Upper lobe of right lung (tissue), 1 donor: ENCODE results near the gene GPR4. TPM values are rescaled to one million over a fixed set of nuclear protein-coding genes. Genes with fewer than 3 reads are reported as not detected.
A peak's percentile ranks its signal among the peaks of the same experiment; 100 is the strongest.
"Not testable (repeated sequence)": the region's sequence is repeated elsewhere in the genome, so short reads cannot be mapped to it uniquely, and the experiment has no call there.

Source experiments
- ATAC-seq: fragments of 200-7000 bp; cut with Tn5 transposase; one replicate; pipeline ENCODE4 v1.9.1; 2020; ENCODE audit warnings: mild to moderate bottlenecking, moderate library complexity
- DNase-seq: peaks from one replicate; pipeline ENCODE4 v3.0.0-alpha.2; 2020
- H3K27ac ChIP-seq: fragments of 200-600 bp; one replicate; pipeline ENCODE4 v1.8.0; 2022
- H3K27me3 ChIP-seq: fragments of 200-600 bp; one replicate; pipeline ENCODE4 v1.8.0; 2022; ENCODE audit warnings: mild to moderate bottlenecking
- H3K36me3 ChIP-seq: fragments of 200-600 bp; one replicate; pipeline ENCODE4 v1.8.0; 2022
- H3K4me1 ChIP-seq: fragments of 200-600 bp; one replicate; pipeline ENCODE4 v1.8.0; 2022
- H3K4me3 ChIP-seq: fragments of 200-600 bp; one replicate; pipeline ENCODE4 v1.8.0; 2022; ENCODE audit warnings: mild to moderate bottlenecking
- H3K9me3 ChIP-seq: fragments of 200-600 bp; one replicate; pipeline ENCODE4 v1.8.0; 2022
- CTCF ChIP-seq: fragments of 200-600 bp; IDR thresholded peaks from one replicate; pipeline ENCODE4 v1.8.0; 2022; ENCODE audit warnings: antibody characterized with exemption
- intact Hi-C: fragments of 100-400 bp; cut with DNase I; formaldehyde crosslinking; loops from one replicate; pipeline ENCODE4 v1.11.0; 2022
- total RNA-seq: library from RNA; stranded (reverse); fragmentation: NEBNext Ultra II Directional; extraction: Animal tissue kit (Norgen Biotek cat#: 25700); gene quantifications from one replicate; pipeline ENCODE4 v1.2.1, GENCODE V29; 2021
- donor health status: DM: no; HTN: yes; CAD: no; lungs with severe emphysema.

Gene GPR4
- total RNA-seq, 1 donor from 2014 or later = 18.5 TPM

- ATAC-seq (no peak), DNase-seq (no peak)
- no peaks in the 10 kb centered on the region for H3K27me3 ChIP-seq
- H3K9me3 ChIP-seq = no peaks in the 10 kb centered on the region
- H3K36me3 ChIP-seq = peaks cover 62% of the 10 kb centered on the region
- H3K4me3 ChIP-seq = no peak overlapping the region
- no peak overlapping the region for H3K27ac ChIP-seq
- H3K4me1 ChIP-seq = peaks cover 5% of the 10 kb centered on the region
- intact Hi-C loops = no loop called here
- no peak for TF ChIP-seq CTCF
Observed at GRCh38 chr19:45616704-45617017, 14.6 kb upstream of the GPR4 start.

- Histone ChIP-seq H3K27me3 (no peaks in the 10 kb centered on the region), H3K9me3 (no peaks in the 10 kb centered on the region), H3K4me1 (peaks cover 5% of the 10 kb centered on the region), H3K27ac (no peak overlapping the region), H3K4me3 (no peak overlapping the region), H3K36me3 (peaks cover 67% of the 10 kb centered on the region)
- ATAC-seq (peak; percentile 92), DNase-seq (peak; percentile 83)
- TF ChIP-seq CTCF = no peak
- intact Hi-C loops = no loop called here
Observed at GRCh38 chr19:45615795-45616703, 14.0 kb upstream of the GPR4 start.

GRCh38 chr19:45615056-45615455, 13.0 kb upstream of the GPR4 start:
- Histone ChIP-seq H3K36me3 (peaks cover 70% of the 10 kb centered on the region), H3K27ac (peak overlapping the region; percentile 8)
- H3K27me3 ChIP-seq, H3K4me3 ChIP-seq, H3K9me3 ChIP-seq, H3K4me1 ChIP-seq, intact Hi-C loops, DNase-seq, ATAC-seq: not testable (repeated sequence)

DNA sequence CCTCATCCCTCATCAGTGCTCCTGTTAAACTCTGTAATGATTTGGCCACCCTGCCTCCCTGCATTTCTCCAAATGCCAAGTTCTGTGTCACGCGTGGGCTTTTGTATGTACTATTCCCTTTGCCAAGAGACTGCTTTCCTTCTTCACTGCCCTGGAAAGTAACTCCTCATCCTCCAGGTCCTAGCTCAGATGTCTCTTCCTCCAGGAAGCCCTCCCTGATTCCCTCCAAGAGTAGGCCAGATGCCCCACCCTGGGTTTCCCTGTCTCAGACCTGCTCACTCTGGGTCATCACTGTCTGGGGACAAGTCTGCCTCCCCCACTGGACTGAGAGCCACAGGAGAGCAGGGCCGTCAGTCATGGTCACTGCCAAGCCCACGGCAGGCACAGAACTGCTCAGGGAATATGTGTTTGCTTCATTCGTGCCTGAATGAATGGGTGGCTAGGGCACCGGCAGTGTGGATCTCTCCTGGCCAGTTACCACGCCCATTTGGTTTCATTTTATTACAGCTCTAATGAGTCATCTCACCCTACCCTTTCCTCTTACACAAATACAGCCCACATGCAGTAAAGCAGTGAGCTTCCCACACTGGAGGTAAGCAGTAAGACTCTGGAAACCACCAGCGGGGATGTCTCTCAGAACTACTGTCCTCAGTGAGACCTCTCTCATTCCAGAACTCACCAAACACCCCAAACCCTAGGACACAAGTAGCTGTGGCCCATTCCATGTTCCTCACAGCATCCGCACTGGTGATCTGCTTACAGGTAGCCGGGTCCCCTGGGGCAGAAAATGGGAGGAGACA, 12.1 kb upstream of the GPR4 start:
- intact Hi-C loops = no loop called here
- no peak for TF ChIP-seq CTCF
- Histone ChIP-seq H3K36me3 (peaks cover 61% of the 10 kb centered on the region), H3K27me3 (no peaks in the 10 kb centered on the region), H3K4me3 (no peak overlapping the region), H3K4me1 (peaks cover 5% of the 10 kb centered on the region), H3K9me3 (no peaks in the 10 kb centered on the region), H3K27ac (peak overlapping the region; percentile 8)
- no peak for DNase-seq
- peak; percentile 75 for ATAC-seq

DNA sequence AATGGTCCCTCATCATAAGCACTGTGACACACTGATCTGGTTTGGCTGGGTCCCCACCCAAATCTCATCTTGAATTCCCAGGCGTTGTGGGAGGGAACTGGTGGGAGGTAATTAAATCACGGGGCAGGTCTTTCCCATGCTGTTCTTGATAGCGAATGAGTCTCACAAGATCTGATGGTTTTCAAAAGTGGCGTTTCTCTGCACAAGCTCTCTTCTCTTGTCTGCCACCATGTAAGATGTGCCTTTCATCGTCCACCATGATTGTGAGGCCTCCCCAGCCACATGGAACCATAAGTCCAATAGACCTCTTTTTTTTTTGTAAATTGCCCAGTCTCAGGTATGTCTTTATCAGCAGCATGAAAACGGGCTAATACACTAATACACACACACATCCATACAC, 6.9 kb upstream of the GPR4 start:
- Histone ChIP-seq H3K9me3 (no peaks in the 10 kb centered on the region), H3K4me3 (no peak overlapping the region), H3K27ac (no peak overlapping the region), H3K4me1 (peaks cover 14% of the 10 kb centered on the region), H3K36me3 (peaks cover 32% of the 10 kb centered on the region), H3K27me3 (no peaks in the 10 kb centered on the region)
- no peak for TF ChIP-seq CTCF
- intact Hi-C loops = loop anchor here (5.0 kb wide), 1 partner anchor 33 kb away; no protein-coding TSS in a partner anchor
- ATAC-seq (no peak), DNase-seq (no peak)
